HG03025 (cell line): ENCODE measurements around the gene DNMT1.
"Not testable (repeated sequence)": the region's sequence is repeated elsewhere in the genome, so short reads cannot be mapped to it uniquely, and the experiment has no call there.

Experiments used
- ATAC-seq: cut with Tn5 transposase; IDR thresholded peaks from one replicate; pipeline ENCODE4 v1.9.1; 2021; ENCODE audit warnings: mild to moderate bottlenecking, moderate library complexity; ENCODE audit not compliant: unreplicated experiment, low FRiP score

DNMT1 gene

GRCh38 chr19:10194500-10195198 lies at the start of gene DNMT1:
DNMT1 (minus strand) TSS chr19:10194953; CDS start chr19:10194899, 54 bp downstream.
- ATAC-seq, result peak; percentile 73

GRCh38 chr19:10243606-10244005 lies 48.9 kb upstream of the DNMT1 start:
- no peak for ATAC-seq

GRCh38 chr19:10241826-10242449 lies 47.2 kb upstream of the DNMT1 start:
- not testable (repeated sequence) for ATAC-seq

GRCh38 chr19:10238172-10238783 lies 43.5 kb upstream of the DNMT1 start:
- no peak for ATAC-seq

GRCh38 chr19:10237702-10238101 lies 42.9 kb upstream of the DNMT1 start:
- no peak for ATAC-seq

- not testable (repeated sequence) for ATAC-seq
Observed at GRCh38 chr19:10235409-10235808, 40.7 kb upstream of the DNMT1 start.

GRCh38 chr19:10235003-10235402 lies 40.2 kb upstream of the DNMT1 start:
- no peak for ATAC-seq

GRCh38 chr19:10233946-10234345 lies 39.2 kb upstream of the DNMT1 start:
- ATAC-seq, result no peak

- no peak for ATAC-seq
Observed at GRCh38 chr19:10231612-10232228, 37.0 kb upstream of the DNMT1 start.

GRCh38 chr19:10230861-10231611 lies 36.3 kb upstream of the DNMT1 start, which contains the start of gene S1PR2:
S1PR2 (minus strand) TSS chr19:10231331; CDS start chr19:10224905, 6,426 bp downstream.
- no peak for ATAC-seq

- ATAC-seq, result no peak
Observed at GRCh38 chr19:10230173-10230860, 35.6 kb upstream of the DNMT1 start.

- ATAC-seq, result no peak
Observed at GRCh38 chr19:10228920-10229319, 34.2 kb upstream of the DNMT1 start.

- ATAC-seq, result no peak
Observed at GRCh38 chr19:10228393-10228792, 33.6 kb upstream of the DNMT1 start.

- ATAC-seq, result no peak
Observed at GRCh38 chr19:10227026-10227971, 32.5 kb upstream of the DNMT1 start.

- ATAC-seq, result no peak
Observed at GRCh38 chr19:10226376-10227025, 31.7 kb upstream of the DNMT1 start.

GRCh38 chr19:10226021-10226375 lies 31.2 kb upstream of the DNMT1 start:
- no peak for ATAC-seq

- no peak for ATAC-seq
Observed at GRCh38 chr19:10224337-10224736, 29.6 kb upstream of the DNMT1 start.

GRCh38 chr19:10223488-10224213 lies 28.9 kb upstream of the DNMT1 start:
- ATAC-seq, result no peak
